Omental fat pad (tissue), 4 donors: ENCODE measurements around the gene ARHGAP44. TPM values are rescaled to one million over a fixed set of nuclear protein-coding genes. Genes with fewer than 3 reads are reported as not detected.

Experiments used
- ATAC-seq: fragments of 150-250 bp; one replicate; pipeline ENCODE4 v1.9.1; 2016; ENCODE audit warnings: mild to moderate bottlenecking, moderate library complexity; ENCODE audit not compliant: low FRiP score
- DNase-seq: peaks from one replicate; pipeline ENCODE4 v3.0.0-alpha.2; 2019; ENCODE audit warnings: low spot score
- total RNA-seq, 4 donors: library from RNA; depleted of rRNA; stranded (reverse); fragments of >200 nt; gene quantifications; one replicate each; pipeline ENCODE4 v1.1.0, GENCODE V29; 2016
- TF ChIP-seq, protein P1 (sequence below), 3 donors: fragments of 450-650 bp; IDR thresholded peaks; one replicate each; pipeline ENCODE4 v1.5.1; 2016 to 2017; ENCODE audit warnings: antibody characterized with exemption in 3 of 3, mild to moderate bottlenecking in 3 of 3, moderate library complexity in 2 of 3

ARHGAP44 gene
- total RNA-seq, 4 donors from 2014 or later: 3.6 to 22.5 (median 7.2) TPM

DNA sequence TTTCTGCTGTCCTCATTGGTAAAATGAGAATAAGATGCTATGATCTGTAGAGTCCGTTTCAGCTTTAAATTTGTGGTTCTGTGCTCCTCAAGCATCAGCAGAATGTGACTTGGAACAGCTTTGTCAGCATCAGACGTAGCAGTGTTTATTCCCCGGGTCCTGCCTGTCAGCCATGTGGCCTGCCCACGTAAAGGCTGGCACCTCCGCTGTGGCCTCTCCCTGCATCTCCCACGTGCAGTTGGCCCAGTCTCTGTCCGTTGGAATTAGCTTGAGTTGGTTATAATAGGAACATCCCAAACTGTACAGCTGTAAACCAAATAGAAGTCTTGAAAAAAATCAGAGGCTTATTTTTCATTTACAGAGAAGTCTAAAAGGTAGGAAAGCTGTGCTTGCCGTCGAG lies 61.7 kb downstream of the ARHGAP44 start:
- ATAC-seq (no peak), DNase-seq (no peak)
- TF ChIP-seq, protein P1, sequence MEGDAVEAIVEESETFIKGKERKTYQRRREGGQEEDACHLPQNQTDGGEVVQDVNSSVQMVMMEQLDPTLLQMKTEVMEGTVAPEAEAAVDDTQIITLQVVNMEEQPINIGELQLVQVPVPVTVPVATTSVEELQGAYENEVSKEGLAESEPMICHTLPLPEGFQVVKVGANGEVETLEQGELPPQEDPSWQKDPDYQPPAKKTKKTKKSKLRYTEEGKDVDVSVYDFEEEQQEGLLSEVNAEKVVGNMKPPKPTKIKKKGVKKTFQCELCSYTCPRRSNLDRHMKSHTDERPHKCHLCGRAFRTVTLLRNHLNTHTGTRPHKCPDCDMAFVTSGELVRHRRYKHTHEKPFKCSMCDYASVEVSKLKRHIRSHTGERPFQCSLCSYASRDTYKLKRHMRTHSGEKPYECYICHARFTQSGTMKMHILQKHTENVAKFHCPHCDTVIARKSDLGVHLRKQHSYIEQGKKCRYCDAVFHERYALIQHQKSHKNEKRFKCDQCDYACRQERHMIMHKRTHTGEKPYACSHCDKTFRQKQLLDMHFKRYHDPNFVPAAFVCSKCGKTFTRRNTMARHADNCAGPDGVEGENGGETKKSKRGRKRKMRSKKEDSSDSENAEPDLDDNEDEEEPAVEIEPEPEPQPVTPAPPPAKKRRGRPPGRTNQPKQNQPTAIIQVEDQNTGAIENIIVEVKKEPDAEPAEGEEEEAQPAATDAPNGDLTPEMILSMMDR (IDR thresholded peaks at IDR 0.05): no peak

DNA sequence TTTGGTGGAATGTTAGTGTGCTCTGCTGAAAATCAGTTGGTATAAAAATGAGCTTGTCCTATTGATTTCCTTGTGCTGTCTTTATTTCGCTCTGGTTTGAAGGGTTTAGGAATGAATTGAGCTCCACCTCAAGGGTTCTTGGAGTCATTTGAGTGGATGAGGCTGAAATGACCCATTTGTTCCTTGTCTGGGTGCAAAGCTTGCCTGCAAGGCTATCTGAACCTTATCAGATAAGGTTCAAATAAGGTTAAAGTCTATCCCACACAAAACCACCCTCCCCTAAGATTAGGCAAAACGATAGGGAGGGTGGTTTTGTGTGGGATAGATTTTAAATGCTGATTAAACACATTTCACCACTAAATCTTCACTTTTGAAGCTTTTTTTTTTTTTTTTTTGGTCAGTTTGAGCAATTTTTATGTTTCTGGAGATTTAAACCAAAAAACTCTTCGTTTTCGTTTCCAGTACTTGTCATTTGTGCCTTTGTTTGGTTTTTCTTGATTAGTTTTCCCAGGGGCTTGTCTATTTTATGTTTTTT lies 62.7 kb downstream of the ARHGAP44 start:
- TF ChIP-seq, protein P1 (IDR thresholded peaks at IDR 0.05): no peak
- no peak for DNase-seq
- no peak for ATAC-seq

DNA sequence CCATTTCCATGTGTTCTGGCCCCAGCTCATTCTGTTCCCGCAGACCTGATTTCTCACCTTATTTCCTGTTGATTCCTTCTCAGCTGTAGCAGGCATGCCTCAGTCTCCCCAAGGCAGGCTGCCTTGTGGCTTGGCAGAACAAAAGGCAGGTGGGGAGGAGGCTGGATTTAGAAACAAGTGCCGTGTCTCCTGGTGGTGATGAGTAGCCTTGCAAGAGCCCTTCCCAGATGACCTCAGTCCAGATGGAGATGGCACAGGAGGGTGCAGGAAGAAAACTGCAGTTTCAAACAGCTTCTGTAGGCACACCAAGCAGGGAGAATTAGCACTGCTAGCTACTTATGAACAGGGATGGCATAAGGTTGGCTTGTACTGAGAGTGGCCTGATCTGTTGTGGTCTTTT lies 64.6 kb downstream of the ARHGAP44 start:
- TF ChIP-seq, protein P1 (IDR thresholded peaks at IDR 0.05): no peak
- DNase-seq (no peak), ATAC-seq (no peak)

DNA sequence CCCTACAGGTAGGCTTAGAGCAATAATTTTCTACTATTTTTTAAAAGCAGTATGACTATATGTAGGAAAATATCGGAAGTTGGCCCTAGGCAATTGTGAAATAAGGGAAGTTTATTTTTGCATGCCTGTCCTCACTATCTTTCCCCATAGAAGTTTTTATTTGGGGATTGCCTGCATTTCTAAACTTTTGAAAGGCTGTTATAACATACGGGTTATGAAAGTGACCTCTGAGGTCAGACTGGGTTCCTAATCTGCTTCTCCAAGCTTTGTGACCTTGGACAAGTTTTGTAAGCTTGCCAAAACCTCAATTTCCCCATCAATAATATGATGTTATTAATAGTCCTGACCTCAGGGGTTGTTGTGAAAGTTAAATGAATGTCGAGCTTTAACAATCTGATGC lies 67.1 kb downstream of the ARHGAP44 start:
- peak; percentile 41 for ATAC-seq
- TF ChIP-seq, protein P1 (IDR thresholded peaks at IDR 0.05): no peak
- DNase-seq: no peak

DNA sequence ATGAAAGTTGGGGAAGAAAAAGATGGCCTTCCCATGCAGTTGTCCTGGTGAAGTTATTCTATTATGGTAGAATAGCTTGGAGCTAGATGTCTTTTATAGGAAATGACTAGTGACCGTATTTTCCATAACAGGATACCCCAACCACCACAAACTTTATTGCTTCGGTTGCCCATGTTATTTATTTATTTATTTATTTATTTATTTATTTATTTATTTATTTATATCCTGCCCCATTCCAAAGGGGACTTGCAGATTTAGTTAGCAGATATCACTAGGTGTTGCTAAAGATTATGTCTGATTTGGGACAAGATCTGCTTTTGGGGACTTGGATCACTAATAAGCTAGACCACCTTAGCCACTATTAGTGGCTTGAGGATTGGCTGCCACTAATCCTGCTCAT lies 68.3 kb downstream of the ARHGAP44 start:
- TF ChIP-seq, protein P1 (IDR thresholded peaks at IDR 0.05): no peak
- DNase-seq (no peak), ATAC-seq (no peak)

DNA sequence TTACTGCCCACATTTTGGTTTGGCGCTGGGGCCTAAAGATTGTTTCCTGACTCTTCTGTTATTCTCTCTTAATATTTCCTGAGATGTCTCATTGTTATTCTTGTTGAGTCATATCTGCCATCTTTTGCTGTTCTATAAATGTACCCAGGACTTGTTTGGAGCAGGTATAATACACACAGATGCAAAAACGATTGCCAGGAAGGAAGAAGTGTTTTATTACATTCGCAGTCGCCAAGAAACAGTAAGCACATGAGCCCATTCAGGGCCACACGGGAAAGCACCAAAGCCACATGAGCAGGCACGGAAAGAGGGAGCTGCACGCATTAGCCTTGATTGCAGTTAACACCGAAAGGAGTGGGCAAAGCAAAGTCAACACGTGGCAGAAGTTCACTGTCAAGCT lies 70.2 kb downstream of the ARHGAP44 start:
- DNase-seq (no peak), ATAC-seq (no peak)
- TF ChIP-seq, protein P1 (IDR thresholded peaks at IDR 0.05): no peak

DNA sequence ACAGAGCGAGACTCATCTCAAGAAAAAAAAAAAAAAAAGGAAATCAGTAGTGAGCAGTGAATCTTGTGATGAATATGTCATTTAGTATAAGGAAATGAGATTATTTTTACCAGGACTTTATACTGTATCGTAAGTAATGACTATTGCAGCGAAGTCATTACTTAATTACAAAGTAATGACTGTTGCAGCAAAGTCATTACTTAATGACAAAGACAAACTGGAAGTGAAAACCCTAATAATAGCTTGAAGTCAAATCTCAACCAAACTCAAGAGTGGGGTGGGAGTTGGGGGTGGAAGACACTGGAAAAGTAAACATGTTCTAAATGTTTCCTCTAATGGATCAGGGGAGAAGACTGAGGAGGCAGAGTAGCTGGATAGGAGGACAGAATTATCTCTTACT lies 76.5 kb downstream of the ARHGAP44 start:
- ATAC-seq: no peak
- TF ChIP-seq, protein P1 (IDR thresholded peaks at IDR 0.05): no peak
- no peak for DNase-seq
